SK-N-SH (cell line): ENCODE results near the gene MAPKAP1. TPM values are rescaled to one million over a fixed set of nuclear protein-coding genes. Genes with fewer than 3 reads are reported as not detected.

Source experiments
- CTCF ChIA-PET: fragments of 300-600, 350-600 bp; formaldehyde crosslinking; extraction: SDS; loops from one replicate; lab custom pipeline; 2021; lab: Yijun Ruan, JAX
- POLR2A ChIA-PET: fragments of 350-600 bp; sonication (Branson Sonifier 250); formaldehyde crosslinking; extraction: SDS; loops from one replicate; lab custom pipeline; 2020; ENCODE audit warnings: antibody characterized with exemption, inconsistent platforms; lab: Yijun Ruan, JAX
- DNase-seq: peaks from one replicate; pipeline ENCODE4 v3.0.0; 2012
- H2AFZ ChIP-seq: fragments of 200-600 bp; sonication (generic); 2 replicates; pipeline ENCODE4 v1.8.1; 2016; ENCODE audit warnings: antibody characterized with exemption, mild to moderate bottlenecking, low read depth
- H3F3A ChIP-seq: fragments of 200-600 bp; sonication (generic); replicated peaks from 2 replicates; pipeline ENCODE3; 2016; ENCODE audit warnings: antibody characterized with exemption, mild to moderate bottlenecking; ENCODE audit not compliant: insufficient read depth
- H3K27ac ChIP-seq, 2 experiments: fragments of 200-500 bp in 1 of 2; fragments of 200-600 bp in 1 of 2; sonication (Bioruptor generic) in 1 of 2; sonication (generic), shearing (Covaris generic) in 1 of 2; 2 replicates each; pipeline versions ENCODE4 v1.5.1 to v1.6.1; 2014 to 2016; ENCODE audit warnings: low read depth in 2 of 2, inconsistent platforms in 1 of 2, low read length in 1 of 2, mild to moderate bottlenecking in 1 of 2, mixed read lengths in 1 of 2
- H3K27me3 ChIP-seq: fragments of 200-600 bp; sonication (generic), shearing (Covaris generic); 2 replicates; pipeline ENCODE4 v1.6.1; 2016; ENCODE audit warnings: mixed run types; ENCODE audit not compliant: insufficient read depth
- H3K36me3 ChIP-seq, 2 experiments: fragments of 200-500 bp in 1 of 2; fragments of 200-600 bp in 1 of 2; sonication (Bioruptor generic) in 1 of 2; sonication (generic) in 1 of 2; replicated peaks in 1 of 2; 2 replicates each; pipeline versions ENCODE3 to v1.5.1; 2014 to 2016; ENCODE audit warnings: low read length in 1 of 2, mild to moderate bottlenecking in 1 of 2; ENCODE audit not compliant: insufficient read depth in 2 of 2, control insufficient read depth in 1 of 2
- H3K4me1 ChIP-seq, 2 experiments: fragments of 200-500 bp in 1 of 2; fragments of 200-600 bp in 1 of 2; sonication (Bioruptor generic) in 1 of 2; sonication (generic), shearing (Covaris generic) in 1 of 2; 2 replicates each; pipeline versions ENCODE4 v1.5.1 to v1.6.1; 2014 to 2016; ENCODE audit warnings: low read depth in 1 of 2, low read length in 1 of 2, mixed run types in 1 of 2; ENCODE audit not compliant: insufficient read depth in 2 of 2, control insufficient read depth in 1 of 2
- H3K4me2 ChIP-seq: fragments of 200-600 bp; sonication (generic), shearing (Covaris generic); 2 replicates; pipeline ENCODE4 v1.6.1; 2017; ENCODE audit warnings: mixed run types
- H3K4me3 ChIP-seq, 2 experiments: fragments of 200-500 bp in 1 of 2; fragments of 200-600 bp in 1 of 2; sonication (Bioruptor generic) in 1 of 2; sonication (generic), shearing (Covaris generic) in 1 of 2; 2 replicates each; pipeline versions ENCODE4 v1.5.1 to v1.8.1; 2014 to 2016; ENCODE audit warnings: low read depth in 2 of 2, inconsistent platforms in 1 of 2, low read length in 1 of 2, mild to moderate bottlenecking in 1 of 2, mixed read lengths in 1 of 2, moderate library complexity in 1 of 2
- H3K79me2 ChIP-seq: fragments of 200-600 bp; sonication (generic); 2 replicates; pipeline ENCODE4 v1.8.1; 2017; ENCODE audit warnings: mild to moderate bottlenecking; ENCODE audit not compliant: insufficient read depth
- H3K9ac ChIP-seq: fragments of 200-600 bp; sonication (generic); 2 replicates; pipeline ENCODE4 v1.6.1; 2017; ENCODE audit warnings: mixed run types
- H3K9me2 ChIP-seq: fragments of 200-600 bp; sonication (generic); 2 replicates; pipeline ENCODE4 v1.6.1; 2017; ENCODE audit warnings: mixed run types
- H3K9me3 ChIP-seq: fragments of 200-600 bp; sonication (generic); 2 replicates; pipeline ENCODE4 v1.6.1; 2017; ENCODE audit warnings: mixed run types, mild to moderate bottlenecking, moderate library complexity
- H4K20me1 ChIP-seq: fragments of 200-600 bp; sonication (generic); 2 replicates; pipeline ENCODE4 v1.6.1; 2017; ENCODE audit warnings: mild to moderate bottlenecking, mixed run types; ENCODE audit not compliant: insufficient read depth
- CHD2 ChIP-seq: fragments of 150-350 bp; IDR thresholded peaks from 2 replicates; pipeline ENCODE4 v1.6.1; 2018; ENCODE audit warnings: low read length; ENCODE audit not compliant: partially characterized antibody
- ELF1 ChIP-seq: IDR thresholded peaks from 2 replicates; pipeline ENCODE4 v1.4.0; 2012
- FOXJ3 ChIP-seq: sonication (generic); formaldehyde crosslinking; IDR thresholded peaks from 2 replicates; pipeline ENCODE4 v1.5.1; 2020; ENCODE audit warnings: mild to moderate bottlenecking, missing genetic modification reagents
- NFIC ChIP-seq: IDR thresholded peaks from 2 replicates; pipeline ENCODE4 v1.4.0; 2012; ENCODE audit warnings: borderline replicate concordance
- POLR2AphosphoS5 ChIP-seq: IDR thresholded peaks from 2 replicates; pipeline ENCODE4 v1.6.1; 2012; ENCODE audit warnings: low read depth, low read length
- RAD21 ChIP-seq: IDR thresholded peaks from 2 replicates; pipeline ENCODE4 v1.6.1; 2012; ENCODE audit warnings: mild to moderate bottlenecking, low read length
- TAF1 ChIP-seq: IDR thresholded peaks from 2 replicates; pipeline ENCODE4 v1.6.1; 2012; ENCODE audit warnings: low read depth, mild to moderate bottlenecking, low read length, moderate library complexity, borderline replicate concordance
- TCF12 ChIP-seq: IDR thresholded peaks from 2 replicates; pipeline ENCODE4 v1.4.0; 2012
- WGBS: methylation state at CpG from one replicate; pipeline ENCODE4 v1.1.6; 2017; ENCODE audit warnings: low lambda C conversion rate; 5-methylcytosine and 5-hydroxymethylcytosine counted together
- polyA plus RNA-seq, 3 experiments: library from polyadenylated mRNA; depleted of rRNA; stranded (reverse); fragments of >200 nt; gene quantifications; 2 replicates each; pipeline ENCODE4 v1.2.3, GENCODE V29; 2012
- TF ChIP-seq, protein P1 (sequence below): IDR thresholded peaks from 2 replicates; pipeline ENCODE4 v1.4.0; 2012; ENCODE audit warnings: low read depth, borderline replicate concordance
- TF ChIP-seq, protein P2 (sequence below): IDR thresholded peaks from 2 replicates; pipeline ENCODE4 v1.4.0; 2012; ENCODE audit warnings: low read depth

Gene MAPKAP1
- polyA plus RNA-seq, 1 of the 3 experiments (the other 2 are of a cell fraction) = 117 TPM

GRCh38 chr9:125477089-125477544, 229.9 kb downstream of the MAPKAP1 start:
- Histone ChIP-seq H3K4me2 (no peak overlapping the region), H3K9me2 (no peaks in the 10 kb centered on the region), H3K9me3 (no peaks in the 10 kb centered on the region), H3K27me3 (no peaks in the 10 kb centered on the region), H3K4me3 (no peak overlapping the region), H3K27ac (no peak overlapping the region), H3K36me3 (peaks cover 17 to 18% of the 10 kb centered on the region in 2 experiments), H3F3A (peaks cover 10% of the 10 kb centered on the region), H3K9ac (no peak overlapping the region), H3K79me2 (no peaks in the 10 kb centered on the region), H2AFZ (no peak overlapping the region), H3K4me1 (peaks cover 14 to 22% of the 10 kb centered on the region in 2 experiments), H4K20me1 (peaks cover 4% of the 10 kb centered on the region)
- CTCF ChIA-PET = no interaction called here
- 98% methylated on average over 5 of the region's 5 CpGs for WGBS
- POLR2A ChIA-PET = no interaction called here
- TF ChIP-seq NFIC (no peak), TCF12 (no peak), POLR2AphosphoS5 (no peak)
- DNase-seq = no peak

- POLR2A ChIA-PET = no interaction called here
- Histone ChIP-seq H3K9me2 (no peaks in the 10 kb centered on the region), H3K4me2 (no peak overlapping the region), H3K27me3 (no peaks in the 10 kb centered on the region), H3K79me2 (no peaks in the 10 kb centered on the region), H3K36me3 (peaks cover 17 to 18% of the 10 kb centered on the region in 2 experiments), H3F3A (peaks cover 10% of the 10 kb centered on the region), H4K20me1 (peaks cover 4% of the 10 kb centered on the region), H3K9ac (no peak overlapping the region), H3K27ac (no peak overlapping the region), H2AFZ (no peak overlapping the region), H3K9me3 (no peaks in the 10 kb centered on the region), H3K4me1 (peaks cover 14 to 26% of the 10 kb centered on the region in 2 experiments), H3K4me3 (no peak overlapping the region)
- WGBS = 95% methylated on average over 6 of the region's 6 CpGs
- no peak for DNase-seq
- TF ChIP-seq TAF1 (no peak), ELF1 (no peak), FOXJ3 (CRISPR knock-in tag) (no peak)
- TF ChIP-seq, protein P1, sequence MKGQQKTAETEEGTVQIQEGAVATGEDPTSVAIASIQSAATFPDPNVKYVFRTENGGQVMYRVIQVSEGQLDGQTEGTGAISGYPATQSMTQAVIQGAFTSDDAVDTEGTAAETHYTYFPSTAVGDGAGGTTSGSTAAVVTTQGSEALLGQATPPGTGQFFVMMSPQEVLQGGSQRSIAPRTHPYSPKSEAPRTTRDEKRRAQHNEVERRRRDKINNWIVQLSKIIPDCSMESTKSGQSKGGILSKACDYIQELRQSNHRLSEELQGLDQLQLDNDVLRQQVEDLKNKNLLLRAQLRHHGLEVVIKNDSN = no peak
- CTCF ChIA-PET = no interaction called here
Observed at GRCh38 chr9:125476645-125477044, 230.4 kb downstream of the MAPKAP1 start.

- Histone ChIP-seq H3K9me2 (no peaks in the 10 kb centered on the region), H3K4me3 (no peak overlapping the region), H3F3A (peaks cover 10% of the 10 kb centered on the region), H3K27ac (no peak overlapping the region), H3K4me2 (no peak overlapping the region), H3K27me3 (no peaks in the 10 kb centered on the region), H4K20me1 (peaks cover 4% of the 10 kb centered on the region), H3K9ac (no peak overlapping the region), H3K36me3 (peaks cover 11 to 19% of the 10 kb centered on the region in 2 experiments), H3K79me2 (no peaks in the 10 kb centered on the region), H3K9me3 (no peaks in the 10 kb centered on the region), H2AFZ (no peak overlapping the region), H3K4me1 (peaks cover 14 to 38% of the 10 kb centered on the region in 2 experiments)
- ChIA-PET POLR2A (no interaction called here), CTCF (no interaction called here)
- no peak for DNase-seq
- WGBS = 94% methylated on average over 6 of the region's 6 CpGs
- TF ChIP-seq, protein P2, sequence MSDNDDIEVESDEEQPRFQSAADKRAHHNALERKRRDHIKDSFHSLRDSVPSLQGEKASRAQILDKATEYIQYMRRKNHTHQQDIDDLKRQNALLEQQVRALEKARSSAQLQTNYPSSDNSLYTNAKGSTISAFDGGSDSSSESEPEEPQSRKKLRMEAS = no peak
- TF ChIP-seq RAD21 (no peak), CHD2 (no peak)
Observed at GRCh38 chr9:125475385-125475784, 231.6 kb downstream of the MAPKAP1 start.
